GM18867 (cell line): ENCODE data around the gene CLMP.
"Not testable (repeated sequence)": the region's sequence is repeated elsewhere in the genome, so short reads cannot be mapped to it uniquely, and the experiment has no call there.

Source experiments
- ATAC-seq: cut with Tn5 transposase; IDR thresholded peaks from one replicate; pipeline ENCODE4 v1.9.1; 2021; ENCODE audit warnings: mild to moderate bottlenecking, moderate library complexity; ENCODE audit not compliant: unreplicated experiment

The CLMP gene

GRCh38 chr11:123060277-123061000, 134.6 kb downstream of the CLMP start:
- ATAC-seq: no peak

- ATAC-seq: not testable (repeated sequence)
Observed at GRCh38 chr11:123059041-123059920, 135.8 kb downstream of the CLMP start.

- no peak for ATAC-seq
Observed at GRCh38 chr11:123057661-123058305, 137.3 kb downstream of the CLMP start.

GRCh38 chr11:123056835-123057491, 138.1 kb downstream of the CLMP start:
- no peak for ATAC-seq

GRCh38 chr11:123055191-123055901, 139.7 kb downstream of the CLMP start:
- no peak for ATAC-seq

- ATAC-seq: peak; percentile 72
Observed at GRCh38 chr11:123054301-123055065, 140.6 kb downstream of the CLMP start.

- ATAC-seq: no peak
Observed at GRCh38 chr11:123052901-123053721, 141.9 kb downstream of the CLMP start.

- ATAC-seq: no peak
Observed at GRCh38 chr11:123051634-123052033, 143.4 kb downstream of the CLMP start.

GRCh38 chr11:123051146-123051545, 143.9 kb downstream of the CLMP start:
- no peak for ATAC-seq

- ATAC-seq: no peak
Observed at GRCh38 chr11:123047947-123048293, 147.1 kb downstream of the CLMP start.

- no peak for ATAC-seq
Observed at GRCh38 chr11:123047266-123047946, 147.6 kb downstream of the CLMP start.

- no peak for ATAC-seq
Observed at GRCh38 chr11:123046473-123047259, 148.4 kb downstream of the CLMP start.

- ATAC-seq: no peak
Observed at GRCh38 chr11:123045101-123045500, 149.9 kb downstream of the CLMP start.

- ATAC-seq: no peak
Observed at GRCh38 chr11:123041185-123041584, 153.9 kb downstream of the CLMP start.

- no peak for ATAC-seq
Observed at GRCh38 chr11:123040111-123040432, 155.0 kb downstream of the CLMP start.

- ATAC-seq: no peak
Observed at GRCh38 chr11:123035831-123036230, 159.2 kb downstream of the CLMP start.

- no peak for ATAC-seq
Observed at GRCh38 chr11:123034597-123034996, 160.5 kb downstream of the CLMP start.

- no peak for ATAC-seq
Observed at GRCh38 chr11:123033895-123034294, 161.2 kb downstream of the CLMP start.
